HL-60 (cell line): Measurements from ENCODE around the gene ADAMTS12.

Source experiments
- DNase-seq, 2 experiments: peaks; one replicate each; pipeline ENCODE4 v3.0.0-alpha.2; 2010 to 2020; ENCODE audit warnings: low read depth in 1 of 2, low spot score in 1 of 2
- H3K27ac ChIP-seq: fragments of 250-450 bp; sonication (Bioruptor Pico); replicated peaks from 2 replicates; pipeline ENCODE4 v1.5.1; 2020; ENCODE audit warnings: mild to moderate bottlenecking, moderate library complexity
- H3K27me3 ChIP-seq: fragments of 250-450 bp; sonication (Bioruptor Pico); 2 replicates; pipeline ENCODE4 v1.5.1; 2021; ENCODE audit warnings: mild to moderate bottlenecking, moderate library complexity; ENCODE audit not compliant: insufficient read depth, poor library complexity, severe bottlenecking
- H3K4me3 ChIP-seq: replicated peaks from 2 replicates; pipeline ENCODE4 v1.5.1; 2011; ENCODE audit warnings: mild to moderate bottlenecking, control low read depth, low read length; ENCODE audit not compliant: insufficient read depth
- CTCF ChIP-seq: IDR thresholded peaks from one replicate; pipeline ENCODE4 v1.5.1; 2011; ENCODE audit warnings: low read length, control low read depth, inconsistent platforms; ENCODE audit not compliant: insufficient read depth
- GABPA ChIP-seq: IDR thresholded peaks from 2 replicates; pipeline ENCODE4 v1.6.1; 2012; ENCODE audit warnings: low read depth
- POLR2AphosphoS5 ChIP-seq: IDR thresholded peaks from 2 replicates; pipeline ENCODE4 v1.6.1; 2012; ENCODE audit warnings: low read depth
- SPI1 ChIP-seq: IDR thresholded peaks from 2 replicates; pipeline ENCODE4 v1.6.1; 2012; ENCODE audit warnings: low read depth, mild to moderate bottlenecking, borderline replicate concordance
- TF ChIP-seq, protein P1 (sequence below): IDR thresholded peaks from 2 replicates; pipeline ENCODE4 v1.6.1; 2012; ENCODE audit warnings: low read depth; ENCODE audit not compliant: insufficient replicate concordance

Gene ADAMTS12

GRCh38 chr5:33743099-33743498 is 148.7 kb downstream of the ADAMTS12 start:
- no peak for DNase-seq
- H3K27me3 ChIP-seq: no peaks in the 10 kb centered on the region
- H3K4me3 ChIP-seq: no peak overlapping the region
- H3K27ac ChIP-seq: no peak overlapping the region
- TF ChIP-seq, protein P1, sequence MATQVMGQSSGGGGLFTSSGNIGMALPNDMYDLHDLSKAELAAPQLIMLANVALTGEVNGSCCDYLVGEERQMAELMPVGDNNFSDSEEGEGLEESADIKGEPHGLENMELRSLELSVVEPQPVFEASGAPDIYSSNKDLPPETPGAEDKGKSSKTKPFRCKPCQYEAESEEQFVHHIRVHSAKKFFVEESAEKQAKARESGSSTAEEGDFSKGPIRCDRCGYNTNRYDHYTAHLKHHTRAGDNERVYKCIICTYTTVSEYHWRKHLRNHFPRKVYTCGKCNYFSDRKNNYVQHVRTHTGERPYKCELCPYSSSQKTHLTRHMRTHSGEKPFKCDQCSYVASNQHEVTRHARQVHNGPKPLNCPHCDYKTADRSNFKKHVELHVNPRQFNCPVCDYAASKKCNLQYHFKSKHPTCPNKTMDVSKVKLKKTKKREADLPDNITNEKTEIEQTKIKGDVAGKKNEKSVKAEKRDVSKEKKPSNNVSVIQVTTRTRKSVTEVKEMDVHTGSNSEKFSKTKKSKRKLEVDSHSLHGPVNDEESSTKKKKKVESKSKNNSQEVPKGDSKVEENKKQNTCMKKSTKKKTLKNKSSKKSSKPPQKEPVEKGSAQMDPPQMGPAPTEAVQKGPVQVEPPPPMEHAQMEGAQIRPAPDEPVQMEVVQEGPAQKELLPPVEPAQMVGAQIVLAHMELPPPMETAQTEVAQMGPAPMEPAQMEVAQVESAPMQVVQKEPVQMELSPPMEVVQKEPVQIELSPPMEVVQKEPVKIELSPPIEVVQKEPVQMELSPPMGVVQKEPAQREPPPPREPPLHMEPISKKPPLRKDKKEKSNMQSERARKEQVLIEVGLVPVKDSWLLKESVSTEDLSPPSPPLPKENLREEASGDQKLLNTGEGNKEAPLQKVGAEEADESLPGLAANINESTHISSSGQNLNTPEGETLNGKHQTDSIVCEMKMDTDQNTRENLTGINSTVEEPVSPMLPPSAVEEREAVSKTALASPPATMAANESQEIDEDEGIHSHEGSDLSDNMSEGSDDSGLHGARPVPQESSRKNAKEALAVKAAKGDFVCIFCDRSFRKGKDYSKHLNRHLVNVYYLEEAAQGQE: no peak
- no peak for TF ChIP-seq GABPA
- TF ChIP-seq POLR2AphosphoS5: no peak
- no peak for TF ChIP-seq CTCF
- TF ChIP-seq SPI1: no peak

GRCh38 chr5:33742181-33742580 is 149.6 kb downstream of the ADAMTS12 start:
- TF ChIP-seq CTCF (no peak), POLR2AphosphoS5 (no peak), GABPA (no peak), SPI1 (no peak)
- TF ChIP-seq, protein P1: no peak
- Histone ChIP-seq H3K4me3 (no peak overlapping the region), H3K27ac (no peak overlapping the region), H3K27me3 (no peaks in the 10 kb centered on the region)
- no peak for DNase-seq

DNA sequence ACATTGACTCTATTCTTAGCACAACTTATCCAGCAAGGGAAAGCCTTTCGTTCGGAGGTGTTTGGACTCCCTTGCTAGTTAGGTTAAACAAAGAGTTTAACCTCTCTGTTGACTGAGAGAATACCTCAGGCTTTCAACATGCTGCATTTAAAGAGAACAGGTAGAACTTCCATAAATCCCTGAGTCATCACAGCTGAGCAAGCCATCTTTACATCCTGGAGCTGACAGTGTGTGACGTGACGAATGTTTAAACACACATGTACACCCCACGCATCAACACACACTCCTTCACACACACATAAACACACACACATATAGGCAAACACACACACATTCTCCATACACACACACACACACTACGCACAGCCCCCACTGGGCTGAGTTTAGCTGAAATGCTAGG is 152.8 kb downstream of the ADAMTS12 start:
- TF ChIP-seq, protein P1: no peak
- TF ChIP-seq GABPA: no peak
- TF ChIP-seq CTCF: no peak
- TF ChIP-seq SPI1: no peak
- TF ChIP-seq POLR2AphosphoS5: no peak
- Histone ChIP-seq H3K4me3 (no peak overlapping the region), H3K27ac (no peak overlapping the region), H3K27me3 (no peaks in the 10 kb centered on the region)
- DNase-seq: no peak
